Left hindlimb (tissue), 1 donor: Measurements from ENCODE around the gene SLC12A7.
"Not testable (repeated sequence)": the region's sequence is repeated elsewhere in the genome, so short reads cannot be mapped to it uniquely, and the experiment has no call there.

ENCODE experiments used
- DNase-seq: peaks from one replicate; pipeline ENCODE4 v3.0.0-alpha.2; 2018

The SLC12A7 gene

DNA sequence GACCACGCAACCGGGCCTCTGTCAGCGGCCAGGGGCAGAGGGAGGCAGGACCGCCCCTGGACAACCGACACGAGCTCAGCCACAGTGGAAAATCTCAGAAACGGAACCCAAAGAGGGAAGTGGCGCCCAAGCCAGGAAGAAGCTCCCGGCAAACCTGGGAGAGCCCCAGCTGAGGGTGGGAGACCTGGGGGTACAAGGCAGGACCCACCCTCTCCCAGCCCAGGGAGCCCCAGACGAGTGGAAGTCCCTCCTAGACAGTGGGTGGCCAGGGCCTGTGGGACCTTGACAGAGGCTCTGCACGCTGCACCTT lies 3.0 kb downstream of the SLC12A7 start:
- no peak for DNase-seq

DNA sequence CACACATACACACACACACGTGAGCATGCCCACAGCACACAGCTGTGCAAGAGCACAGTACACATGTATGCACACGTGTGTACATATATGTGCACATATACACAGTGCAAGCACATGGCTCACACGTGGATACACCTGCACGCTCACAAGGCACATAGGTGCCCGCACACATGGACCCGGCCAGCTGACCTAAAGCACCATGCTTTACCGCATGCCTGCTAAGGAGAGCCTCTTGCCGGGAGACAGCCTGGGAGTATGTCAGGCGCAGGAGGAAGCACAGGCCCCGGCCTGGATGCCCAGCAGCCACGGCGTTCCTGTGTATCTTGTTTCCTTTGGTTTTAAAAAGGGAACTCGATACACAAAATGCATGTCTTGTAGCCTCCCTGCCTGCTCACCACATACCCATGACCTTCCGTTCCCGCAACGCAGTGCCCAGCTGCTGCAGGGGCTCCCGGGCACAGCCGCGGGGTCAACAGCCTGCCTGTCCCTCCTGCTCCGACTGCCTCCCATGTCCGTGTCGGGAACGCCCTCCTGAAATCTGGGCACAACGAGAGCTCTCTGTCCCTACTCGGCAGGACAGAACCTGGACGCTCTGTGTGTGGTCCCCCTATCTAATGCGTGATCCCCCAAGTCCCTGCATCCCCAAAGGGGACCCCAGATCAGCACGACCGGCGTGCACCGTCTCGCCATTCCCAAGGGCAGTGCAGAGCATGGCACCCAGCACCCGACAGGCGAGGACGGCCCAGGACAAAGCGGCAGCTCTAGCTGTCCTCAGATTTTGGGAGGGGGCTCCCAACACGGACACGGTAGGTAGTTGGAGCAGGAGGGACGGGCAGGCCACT lies 3.6 kb downstream of the SLC12A7 start:
- DNase-seq: no peak

DNA sequence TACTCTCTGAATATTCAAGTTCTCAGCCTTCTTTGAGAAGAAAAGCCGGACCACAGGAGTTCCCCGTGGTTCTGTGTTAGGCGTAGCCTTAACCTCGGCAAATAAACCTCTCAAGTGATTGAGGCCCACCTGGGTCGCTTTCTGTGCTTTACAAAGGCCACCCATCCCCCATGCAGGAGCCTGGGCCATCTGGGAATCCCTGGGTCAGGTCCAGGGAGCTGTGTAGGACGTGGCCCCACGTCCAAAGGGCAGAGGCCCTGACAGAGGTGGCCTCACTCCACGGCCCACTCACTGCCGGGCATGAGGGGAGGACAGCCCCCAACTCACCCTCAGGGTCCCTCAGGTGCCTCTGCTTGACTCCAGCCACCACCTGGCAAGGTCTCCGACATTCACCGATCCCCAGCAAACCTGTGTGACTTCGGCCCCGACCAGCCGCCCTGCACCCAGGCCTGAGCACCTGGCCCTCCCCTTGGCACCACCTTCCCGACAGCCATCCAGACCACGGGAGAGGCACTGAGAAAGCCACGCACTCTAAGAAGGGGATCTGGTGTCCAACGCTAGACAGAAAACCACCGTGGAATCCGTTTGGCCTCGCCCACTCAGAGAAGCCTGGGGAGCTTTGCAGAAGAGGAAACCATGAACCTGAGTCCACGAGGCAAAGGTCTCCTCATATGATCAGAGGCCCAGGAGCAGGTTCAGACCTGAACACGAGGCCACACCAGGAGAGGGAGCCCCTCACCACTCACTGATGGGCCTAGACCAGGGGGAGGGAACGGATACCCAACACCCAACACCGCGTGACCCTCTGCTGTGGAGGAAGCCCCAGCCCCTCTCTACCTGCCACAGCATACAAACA lies 4.5 kb downstream of the SLC12A7 start:
- no peak for DNase-seq

DNA sequence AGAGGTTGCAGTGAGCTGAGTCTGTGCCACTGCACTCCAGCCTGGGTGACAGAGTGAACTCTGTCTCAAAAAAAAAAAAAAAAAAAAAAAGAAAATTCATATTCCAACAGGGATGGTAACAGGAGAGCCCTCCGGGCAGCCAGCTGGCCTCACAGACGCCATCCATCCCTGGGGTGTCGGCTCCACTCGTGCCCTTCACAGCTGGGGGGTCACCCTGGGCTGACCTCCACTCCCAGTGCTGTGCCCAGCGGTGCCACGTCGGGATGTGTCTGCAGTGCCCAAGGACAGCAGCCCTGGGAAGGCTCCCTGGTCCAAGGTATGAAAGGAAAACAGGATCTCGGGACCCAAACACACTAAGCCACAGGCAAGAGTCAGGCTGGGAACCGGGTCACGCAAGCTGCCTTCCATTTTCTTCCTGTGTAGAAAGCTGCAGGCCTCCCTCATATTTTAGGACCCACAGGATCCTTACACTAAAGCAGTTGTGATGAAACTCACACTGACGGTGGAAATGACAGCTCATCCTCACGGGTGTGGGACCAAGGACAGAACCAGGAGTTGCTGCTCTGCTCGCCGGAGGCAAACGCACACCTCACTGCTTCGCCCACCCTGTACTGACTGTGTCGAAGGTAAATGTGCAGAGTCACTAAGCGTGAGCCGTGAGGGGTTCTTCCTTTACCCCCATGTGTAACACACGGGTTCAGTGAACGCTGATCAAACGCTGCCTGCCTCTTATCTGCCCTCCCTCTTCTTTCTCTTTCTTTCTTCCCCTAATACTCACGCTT lies 5.3 kb downstream of the SLC12A7 start:
- DNase-seq: no peak

DNA sequence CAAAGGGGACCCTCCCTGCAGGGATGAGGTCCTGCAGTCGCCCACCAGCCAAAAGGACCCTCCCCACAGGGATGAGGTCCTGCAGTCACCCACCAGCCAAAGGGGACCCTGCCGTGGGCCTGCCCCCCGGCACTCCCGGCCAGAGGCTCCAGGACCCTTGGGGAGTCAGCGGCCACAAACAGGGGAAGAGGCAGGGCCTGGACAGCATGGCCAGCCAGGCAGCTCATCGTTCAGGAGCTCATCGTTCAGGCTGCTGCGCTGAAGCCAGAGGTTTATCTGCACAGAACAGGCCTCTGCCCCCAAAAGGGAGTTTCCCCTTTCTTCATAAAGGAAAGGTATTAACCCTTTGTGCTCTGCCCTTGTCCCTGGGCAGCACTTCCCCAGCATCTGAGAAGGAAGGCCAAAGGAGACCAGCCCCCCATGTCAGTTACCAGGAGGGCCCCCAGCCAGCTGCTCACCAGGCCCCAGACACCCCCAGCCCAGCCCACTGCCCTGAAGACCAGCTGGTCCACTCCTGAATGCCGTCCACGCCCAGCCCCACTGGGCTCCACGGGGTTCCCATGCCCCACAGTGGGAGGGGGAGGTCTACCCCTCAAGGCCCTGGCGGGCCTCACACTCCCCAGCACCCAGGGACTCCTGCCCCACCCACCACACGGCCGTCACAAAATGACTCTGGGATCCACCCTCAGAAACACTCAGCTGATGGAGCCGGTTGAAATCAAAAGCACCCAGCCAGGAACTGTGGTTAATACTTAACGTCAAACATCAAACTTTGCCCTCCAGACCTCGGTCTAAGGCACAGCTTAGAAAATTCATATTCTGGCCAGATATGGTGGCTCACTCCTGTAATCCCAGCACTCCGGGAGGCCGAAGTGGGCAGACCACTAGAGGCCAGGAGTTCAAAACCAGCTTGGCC lies 6.3 kb downstream of the SLC12A7 start:
- no peak for DNase-seq

DNA sequence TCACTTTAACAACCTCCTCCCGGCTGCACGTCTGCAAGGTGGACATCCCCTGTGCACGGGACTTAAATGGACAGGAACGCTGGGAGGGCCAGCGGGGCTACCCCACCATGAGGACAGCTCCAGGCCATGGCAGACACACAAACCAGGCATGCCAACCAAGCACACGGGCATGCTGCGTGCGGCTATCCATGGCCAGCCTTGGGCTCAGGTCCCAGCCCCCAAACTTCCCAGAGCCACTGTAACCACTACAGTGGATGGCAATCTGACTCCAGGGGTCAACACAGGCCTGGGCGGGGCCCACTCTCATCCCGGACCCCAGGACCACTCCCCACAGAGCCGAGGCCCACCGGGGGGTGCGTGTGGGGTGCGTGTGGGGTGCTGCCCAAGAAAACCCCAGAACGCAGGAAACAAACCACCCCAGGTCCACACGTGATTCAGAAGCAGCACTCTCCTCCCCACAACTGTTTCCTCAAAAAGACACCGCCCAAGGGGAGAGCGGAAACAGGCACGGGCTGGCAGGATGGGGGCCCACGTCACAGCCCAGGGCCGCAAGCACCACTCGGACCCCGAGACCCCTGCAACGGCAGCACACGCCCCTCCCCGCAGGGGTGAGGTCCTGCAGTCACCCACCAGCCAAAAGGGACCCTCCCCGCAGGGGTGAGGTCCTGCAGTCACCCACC lies 7.4 kb downstream of the SLC12A7 start:
- DNase-seq: no peak

DNA sequence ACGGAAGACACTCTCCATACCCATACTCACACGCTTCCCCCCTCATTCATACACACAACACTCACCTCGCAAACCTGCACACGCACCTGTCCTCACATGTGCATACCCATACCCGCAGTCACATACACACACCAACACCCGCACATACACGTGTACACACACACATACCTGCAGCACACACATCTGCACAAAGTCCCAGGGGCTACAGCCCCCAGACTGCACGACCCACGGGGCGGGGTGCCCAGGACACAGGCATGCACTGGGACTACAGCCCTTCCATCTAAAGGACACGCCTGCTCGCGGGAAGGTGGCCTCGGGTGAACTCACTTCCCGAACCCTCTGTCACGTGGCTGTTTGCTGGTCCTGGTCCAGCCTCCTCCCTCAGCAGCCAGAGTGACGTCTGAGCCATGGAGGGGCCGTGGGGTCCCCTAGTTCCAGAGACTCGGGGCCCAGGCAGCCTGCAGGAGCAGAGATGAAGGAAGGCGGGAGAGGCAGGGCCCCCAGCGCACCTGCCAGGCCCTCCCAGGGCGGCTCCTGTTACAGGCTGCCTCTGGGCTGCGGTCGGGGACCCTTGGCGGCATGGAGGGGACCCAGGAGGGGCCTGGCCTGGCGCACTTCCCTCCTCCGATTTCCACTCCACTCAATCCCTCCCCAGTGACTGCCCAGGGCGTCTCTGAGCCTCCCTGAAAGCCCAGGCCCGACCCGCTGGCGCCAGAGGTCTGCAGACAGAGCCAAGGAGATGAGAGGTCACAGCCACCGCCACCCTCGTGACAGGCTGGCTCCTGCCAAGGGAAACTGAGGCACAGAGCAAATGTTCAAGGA lies 8.1 kb downstream of the SLC12A7 start:
- peak; percentile 75 for DNase-seq

DNA sequence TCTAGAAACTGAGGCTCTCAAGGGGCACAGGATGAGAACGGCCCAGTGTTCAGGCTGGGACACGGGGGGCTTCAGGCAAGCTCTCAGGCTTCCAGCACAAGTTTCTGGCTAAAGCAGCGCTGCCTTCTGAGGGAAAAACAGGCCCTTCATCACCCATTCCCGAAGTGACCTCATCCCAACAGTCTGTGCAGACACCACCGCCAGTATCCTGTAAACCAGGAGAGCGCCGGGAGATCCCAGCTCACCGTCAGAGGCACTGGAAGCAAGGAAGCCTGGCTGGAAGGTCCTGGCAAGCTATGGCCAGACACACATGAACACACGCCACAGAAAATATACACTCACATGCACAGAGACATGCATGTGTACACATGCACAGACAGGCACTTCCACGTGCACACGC lies 8.8 kb downstream of the SLC12A7 start:
- DNase-seq: no peak

DNA sequence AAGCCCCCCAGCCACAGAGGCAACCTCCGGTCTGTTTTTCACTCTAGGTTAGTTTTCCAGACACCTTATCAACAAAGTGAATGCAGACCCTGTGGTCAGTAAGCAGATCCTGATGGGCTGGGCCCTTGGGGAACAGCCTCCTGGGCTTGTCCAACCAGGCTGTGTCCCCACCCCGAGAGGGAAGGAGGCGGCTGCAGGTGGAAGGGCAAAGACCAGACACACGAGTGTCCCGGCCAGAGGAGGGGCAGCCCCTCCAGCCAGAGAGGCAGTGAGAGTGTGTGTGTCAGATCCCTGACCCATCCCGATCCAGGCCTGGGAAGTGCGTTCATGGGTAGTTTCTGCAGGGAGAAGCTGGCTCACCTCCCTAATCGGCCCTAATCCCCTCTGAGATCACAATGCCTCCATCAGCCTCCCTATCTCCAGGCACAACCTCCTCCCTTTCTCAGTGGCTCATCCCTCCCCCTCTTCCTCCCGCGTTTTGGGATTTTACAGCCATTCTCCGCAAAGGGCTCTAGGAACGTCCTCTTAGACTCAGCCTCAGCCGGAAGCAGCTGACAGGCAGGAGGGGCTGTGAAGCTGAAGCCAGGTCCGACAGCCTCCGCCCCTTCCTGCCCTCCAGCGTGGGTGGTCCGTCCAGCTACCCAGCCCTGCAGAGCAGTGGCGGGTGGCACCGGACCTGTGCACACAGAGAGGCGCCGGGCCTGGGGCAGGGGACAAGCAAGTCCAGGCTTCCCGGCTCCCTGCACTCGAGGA lies 9.7 kb downstream of the SLC12A7 start:
- peak; percentile 73 for DNase-seq

DNA sequence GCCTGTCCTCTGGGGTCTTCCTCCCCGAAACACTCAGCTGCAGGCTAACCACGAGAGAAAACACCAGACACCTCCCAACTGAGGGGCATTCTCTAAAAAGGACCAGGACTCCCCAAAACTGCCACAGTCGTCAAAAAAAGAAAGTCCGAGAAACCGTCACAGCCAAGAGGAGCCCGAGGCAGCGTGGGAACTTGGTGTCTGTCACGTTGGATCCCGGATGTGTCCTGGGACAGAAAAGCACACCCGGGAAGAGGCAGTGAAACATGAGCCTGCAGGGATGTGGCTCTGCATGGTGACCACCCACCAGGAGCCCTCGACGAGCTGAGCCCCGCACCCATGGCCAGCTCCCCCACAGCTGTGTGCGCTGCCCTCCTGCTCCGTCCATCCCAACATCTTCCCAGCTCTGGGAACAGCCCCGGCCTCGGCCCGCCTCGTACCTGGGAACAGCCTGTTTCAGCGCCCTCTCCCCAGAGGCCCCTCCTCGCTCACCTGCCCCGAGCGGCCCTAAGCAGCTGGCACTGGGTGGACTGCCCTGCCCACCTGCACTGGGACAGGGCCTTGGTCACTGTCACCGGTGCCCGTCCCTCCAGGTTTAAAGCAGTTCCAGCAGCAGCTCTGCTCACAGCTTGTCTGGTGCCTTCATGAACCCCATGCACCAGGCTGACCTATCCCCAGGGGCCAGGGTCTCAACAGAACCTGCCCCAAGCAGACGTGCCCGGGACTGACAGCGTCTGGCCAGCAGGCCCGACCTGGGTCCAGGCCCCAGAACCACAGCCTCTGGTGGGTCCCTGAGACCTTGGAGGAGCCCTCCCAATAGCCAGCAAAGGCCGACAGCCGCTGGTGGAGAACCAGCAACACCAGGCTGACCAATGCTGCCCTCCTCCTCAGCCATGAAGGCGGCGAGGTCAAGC lies 10.9 kb downstream of the SLC12A7 start:
- no peak for DNase-seq

DNA sequence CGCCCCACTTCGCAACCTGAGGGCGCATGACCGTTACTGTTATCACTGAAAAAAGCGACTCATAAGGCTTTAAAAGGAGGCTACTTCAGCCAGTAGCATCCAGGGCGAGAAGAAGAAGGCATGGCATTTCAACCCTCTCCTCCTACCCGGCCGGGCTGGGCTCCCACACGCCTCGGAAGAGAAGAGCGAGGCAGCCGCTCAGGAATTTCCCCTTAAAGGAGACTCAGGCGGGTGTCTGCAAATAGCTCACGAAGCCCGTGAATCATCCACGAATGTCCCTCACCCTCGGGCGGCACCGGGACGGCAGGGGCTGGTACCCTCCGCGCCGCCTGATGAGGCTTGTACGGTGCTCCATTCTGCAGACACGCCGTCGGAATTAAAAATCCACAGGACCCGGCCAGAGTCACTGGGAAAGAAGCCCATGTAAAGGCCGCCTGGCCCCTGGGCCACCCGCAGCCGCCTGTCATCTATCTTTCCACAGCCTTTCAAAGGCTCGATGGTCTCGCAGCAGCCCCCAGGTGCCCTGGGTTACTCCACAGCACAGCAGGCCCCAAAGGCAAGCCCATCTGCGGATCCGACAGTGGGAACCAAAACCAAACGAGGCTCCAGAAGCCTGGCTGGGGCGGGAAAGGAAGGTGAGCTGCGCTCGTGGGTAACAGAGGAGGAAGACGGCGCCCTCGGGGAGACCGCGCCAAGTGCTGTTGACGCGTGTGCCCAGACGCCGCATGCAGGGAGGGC lies 11.8 kb downstream of the SLC12A7 start:
- no peak for DNase-seq

DNA sequence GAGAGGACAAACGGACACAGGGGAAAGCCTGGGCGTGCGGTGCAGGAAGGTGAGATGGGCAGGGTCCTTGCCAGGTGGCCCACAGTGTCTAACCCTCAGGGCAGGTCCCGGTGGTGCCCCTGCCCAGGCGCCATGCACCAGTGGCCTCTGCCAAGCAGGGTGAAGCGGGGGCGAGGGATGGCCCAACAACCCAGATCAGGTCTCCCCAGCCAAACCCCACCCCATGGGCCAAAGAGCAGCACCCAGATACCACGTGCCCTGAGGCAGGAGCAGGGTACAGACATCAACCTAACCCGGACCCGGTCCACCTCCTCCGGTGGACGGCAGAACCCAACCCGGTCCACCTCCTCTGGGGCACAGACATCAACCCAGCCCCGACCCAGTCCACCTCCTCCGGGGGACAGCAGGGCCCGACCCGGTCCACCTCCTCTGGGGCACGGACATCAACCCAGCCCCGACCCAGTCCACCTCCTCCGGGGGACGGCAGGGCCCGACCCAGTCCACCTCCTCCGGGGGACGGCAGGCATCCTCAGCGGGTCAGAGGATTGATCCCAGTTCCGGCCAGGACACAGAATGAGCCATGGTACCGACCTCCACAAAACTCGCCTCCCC lies 12.8 kb downstream of the SLC12A7 start:
- DNase-seq: no peak

DNA sequence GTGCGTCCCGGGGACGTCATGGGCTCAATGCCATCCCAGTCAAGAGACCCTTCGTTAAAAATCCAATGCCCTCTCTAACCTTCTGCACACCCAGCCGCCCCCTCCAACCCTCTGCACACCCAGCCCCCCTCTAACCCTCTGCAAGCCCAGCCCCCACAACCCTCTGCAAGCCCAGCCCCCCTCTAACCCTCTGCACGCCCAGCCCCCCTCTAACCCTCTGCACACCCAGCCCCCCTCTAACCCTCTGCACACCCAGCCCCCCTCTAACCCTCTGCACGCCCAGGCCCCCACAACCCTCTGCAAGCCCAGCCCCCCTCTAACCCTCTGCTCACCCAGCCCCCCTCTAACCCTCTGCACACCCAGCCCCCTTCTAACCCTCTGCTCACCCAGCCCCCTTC lies 13.9 kb downstream of the SLC12A7 start:
- not testable (repeated sequence) for DNase-seq

DNA sequence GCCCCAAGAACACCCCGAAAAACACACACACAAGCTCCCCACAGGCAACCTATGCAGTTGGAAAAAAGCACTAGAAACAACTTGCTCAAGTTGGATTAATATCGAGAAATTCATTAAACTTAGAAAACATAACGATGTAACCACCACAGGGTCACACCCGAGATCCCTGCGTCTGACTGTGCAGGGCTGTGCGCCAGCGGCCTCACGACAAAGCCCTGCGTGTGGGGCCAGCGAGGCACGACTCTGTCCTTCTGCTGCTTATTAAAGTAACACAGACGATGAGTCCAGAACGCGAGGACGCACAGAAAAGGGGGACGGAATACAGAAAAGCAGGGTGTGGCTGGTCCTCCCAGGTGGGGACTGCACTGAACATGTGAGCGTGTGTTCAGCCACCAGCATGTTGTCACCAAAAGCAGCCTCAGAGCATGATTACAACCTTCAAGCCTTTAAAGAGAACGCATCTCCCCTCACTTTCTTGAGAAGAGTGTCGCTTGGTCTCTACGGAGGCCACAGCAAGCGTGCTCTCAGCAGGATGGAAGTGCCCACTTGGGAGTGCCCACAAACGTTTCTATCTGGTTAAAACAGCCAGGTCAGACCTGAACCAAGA lies 14.4 kb downstream of the SLC12A7 start:
- DNase-seq: no peak

DNA sequence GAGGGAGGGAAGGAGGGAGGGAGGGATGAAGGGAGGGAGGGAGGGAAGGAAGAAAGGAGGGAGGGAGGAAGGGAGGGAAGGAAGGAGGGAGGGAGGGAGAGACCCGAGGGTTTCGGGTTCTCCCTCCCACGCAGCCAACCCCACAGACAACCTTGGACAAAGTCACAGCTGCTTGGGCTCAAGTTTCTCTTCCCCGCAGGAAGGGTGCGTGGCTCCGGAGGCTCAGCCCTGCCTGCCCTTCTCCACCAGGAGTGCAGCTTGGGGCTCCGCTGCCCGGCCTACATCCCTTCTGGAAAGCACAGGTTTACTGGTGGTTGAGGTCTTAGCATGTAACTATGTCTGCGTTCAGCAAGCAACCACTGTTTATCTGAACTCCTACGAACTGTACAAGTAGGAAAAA lies 15.0 kb downstream of the SLC12A7 start:
- DNase-seq: no peak

DNA sequence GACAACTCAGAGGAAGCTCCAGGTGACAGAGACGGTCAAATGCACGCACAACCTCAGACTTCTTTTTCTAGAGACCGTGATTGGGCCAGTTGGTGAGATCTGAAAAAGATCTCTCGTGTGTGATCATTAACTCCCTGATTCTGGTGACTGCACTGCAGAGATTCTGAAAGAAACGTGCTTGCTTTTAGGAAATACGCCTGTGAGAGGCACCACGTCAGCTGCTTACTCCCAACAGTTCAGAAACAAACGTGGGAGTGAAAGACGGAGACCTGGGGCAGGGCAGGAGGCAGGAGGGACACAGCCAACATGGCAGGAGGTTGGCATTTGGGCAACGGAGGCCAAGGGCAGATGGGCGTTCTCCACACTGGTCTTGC lies 15.9 kb downstream of the SLC12A7 start:
- no peak for DNase-seq

DNA sequence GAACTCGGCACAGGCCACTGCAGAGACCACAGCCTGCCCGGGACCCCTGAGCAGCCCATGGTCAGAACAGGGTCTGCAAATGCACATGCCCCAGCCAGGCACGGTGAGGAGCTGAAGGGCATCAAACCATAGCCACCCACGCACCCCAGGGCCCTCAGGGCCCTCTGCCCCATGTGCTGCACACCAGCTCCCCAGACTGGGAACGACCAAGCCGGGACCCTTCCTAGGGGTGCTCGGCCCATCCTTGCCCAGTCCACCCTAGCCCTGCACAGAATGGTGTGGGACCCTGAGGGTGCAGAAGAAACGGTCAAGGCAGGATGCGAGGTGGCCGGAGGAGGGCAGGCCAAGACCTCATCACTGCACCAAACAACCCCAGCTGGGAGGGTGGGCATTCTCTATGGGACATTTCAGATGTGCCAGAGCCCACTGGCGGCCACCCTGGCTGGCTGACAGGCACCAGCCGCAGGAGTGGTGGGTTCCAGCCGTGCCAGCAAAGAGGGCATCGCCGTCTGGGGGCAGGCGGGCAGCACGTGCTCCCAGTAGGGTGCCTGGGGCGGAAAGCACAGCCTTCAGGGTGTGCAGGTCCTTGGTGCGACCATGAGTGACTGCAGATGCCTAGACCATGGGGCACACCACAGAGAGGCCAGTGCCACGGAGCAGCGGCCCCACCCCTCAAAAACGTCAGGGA lies 16.4 kb downstream of the SLC12A7 start:
- DNase-seq: no peak
